ENCODE data around the gene HTR1A.

DNA sequence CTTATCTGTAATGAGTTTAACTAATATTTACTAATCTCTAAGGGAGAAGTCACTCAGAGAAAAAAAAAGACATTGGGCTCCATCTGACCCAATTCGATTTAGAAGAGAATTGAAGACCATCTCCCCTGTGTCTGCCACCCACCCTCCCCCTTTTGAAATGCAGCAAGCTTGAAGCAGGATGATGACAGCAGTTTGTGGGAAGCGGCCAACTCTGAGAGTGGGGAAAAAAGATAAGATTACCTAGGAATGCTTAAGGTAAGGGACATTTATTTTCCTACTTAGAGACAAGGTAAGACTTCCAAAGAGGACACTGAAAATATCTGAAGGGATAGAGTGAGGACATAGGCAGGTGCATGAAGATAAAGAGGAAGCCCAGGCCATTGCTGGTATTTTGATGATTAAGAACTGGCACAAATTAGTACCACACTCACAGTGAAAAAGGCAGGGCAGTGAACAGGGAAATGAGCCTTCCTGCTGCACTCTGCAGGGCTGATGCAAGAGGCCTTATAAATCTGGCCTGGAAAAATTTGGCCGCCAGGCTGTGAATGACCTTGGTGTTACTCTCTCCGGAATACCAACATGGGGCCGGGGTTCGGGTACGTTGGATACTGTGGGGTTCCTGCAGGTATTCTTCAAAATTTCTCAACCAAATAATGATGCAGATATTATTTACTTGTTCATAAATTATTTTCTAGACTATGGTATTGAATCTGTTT lies 42.3 kb downstream of the HTR1A start:
- no peak for TF ChIP-seq CTCF (IDR thresholded peaks at IDR 0.05)
- no peak for TF ChIP-seq POLR2A (IDR thresholded peaks at IDR 0.05)

Measured in lower leg skin (tissue), 3 donors.